Superior temporal gyrus (tissue), 1 donor: ENCODE data around the gene RTN4RL1.

Experiments used
- DNase-seq: peaks from one replicate; pipeline ENCODE4 v3.0.0-alpha.2; 2016; ENCODE audit errors: extremely low spot score

Gene RTN4RL1

GRCh38 chr17:2059547-2060384, 34.6 kb upstream of the RTN4RL1 start:
- DNase-seq = no peak

- no peak for DNase-seq
Measured at GRCh38 chr17:2058586-2059546, 33.7 kb upstream of the RTN4RL1 start.

- DNase-seq = no peak
Measured at GRCh38 chr17:2057760-2058585, 32.8 kb upstream of the RTN4RL1 start.

GRCh38 chr17:2057175-2057759, 32.1 kb upstream of the RTN4RL1 start:
- DNase-seq = no peak

- no peak for DNase-seq
Measured at GRCh38 chr17:2056206-2057174, 31.4 kb upstream of the RTN4RL1 start.

- no peak for DNase-seq
Measured at GRCh38 chr17:2055292-2056205, 30.4 kb upstream of the RTN4RL1 start.

- DNase-seq = peak; percentile 68
Measured at GRCh38 chr17:2054512-2055291, 29.6 kb upstream of the RTN4RL1 start, which contains the start of gene HIC1. TSS of gene HIC1 (plus strand) at chr17:2055103. CDS start at chr17:2056691, 1,588 bp downstream.

GRCh38 chr17:2054262-2054511, 29.1 kb upstream of the RTN4RL1 start:
- DNase-seq = no peak

GRCh38 chr17:2053380-2054261, 28.5 kb upstream of the RTN4RL1 start:
- peak; percentile 57 for DNase-seq

- DNase-seq = no peak
Measured at GRCh38 chr17:2051933-2052559, 26.9 kb upstream of the RTN4RL1 start.

GRCh38 chr17:2051061-2051932, 26.2 kb upstream of the RTN4RL1 start:
- peak; percentile 16 for DNase-seq

GRCh38 chr17:2050300-2051060, 25.3 kb upstream of the RTN4RL1 start:
- DNase-seq = peak; percentile 18

- DNase-seq = peak; percentile 44
Measured at GRCh38 chr17:2049333-2050299, 24.5 kb upstream of the RTN4RL1 start.

- DNase-seq = no peak
Measured at GRCh38 chr17:2048805-2049204, 23.7 kb upstream of the RTN4RL1 start.
